Measurements from ENCODE around the gene ZNF121.

ZNF121 gene

GRCh38 chr19:9531933-9532332, 52.4 kb downstream of the ZNF121 start:
- TF ChIP-seq SIN3A (IDR thresholded peaks at IDR 0.05; ENCODE audit: borderline replicate concordance, insufficient read depth, low read length): no peak
- TF ChIP-seq REST (IDR thresholded peaks at IDR 0.05; ENCODE audit: insufficient read depth in 1 of 2, low read depth in 2 of 2, low read length in 2 of 2): no peak
- TF ChIP-seq FOXP2 (optimal IDR thresholded peaks at IDR 0.05; ENCODE audit: borderline replicate concordance, extremely low read depth, extremely low read length, insufficient read depth): no peak
- no peak for TF ChIP-seq TAF1 (IDR thresholded peaks at IDR 0.05; ENCODE audit: borderline replicate concordance, insufficient read depth, low read length)
- no peak for TF ChIP-seq POLR2AphosphoS5 (IDR thresholded peaks at IDR 0.05; ENCODE audit: low read depth, low read length)

GRCh38 chr19:9528757-9529336, 55.5 kb downstream of the ZNF121 start:
- TF ChIP-seq SIN3A (IDR thresholded peaks at IDR 0.05; ENCODE audit: borderline replicate concordance, insufficient read depth, low read length) (no peak), FOXP2 (optimal IDR thresholded peaks at IDR 0.05; ENCODE audit: borderline replicate concordance, extremely low read depth, extremely low read length, insufficient read depth) (no peak), TAF1 (IDR thresholded peaks at IDR 0.05; ENCODE audit: borderline replicate concordance, insufficient read depth, low read length) (no peak), POLR2AphosphoS5 (IDR thresholded peaks at IDR 0.05; ENCODE audit: low read depth, low read length) (no peak), REST (IDR thresholded peaks at IDR 0.05; ENCODE audit: insufficient read depth in 1 of 2, low read depth in 2 of 2, low read length in 2 of 2) (no peak)

- no peak for TF ChIP-seq REST (IDR thresholded peaks at IDR 0.05; ENCODE audit: insufficient read depth in 1 of 2, low read depth in 2 of 2, low read length in 2 of 2)
- TF ChIP-seq POLR2AphosphoS5 (IDR thresholded peaks at IDR 0.05; ENCODE audit: low read depth, low read length): no peak
- no peak for TF ChIP-seq FOXP2 (optimal IDR thresholded peaks at IDR 0.05; ENCODE audit: borderline replicate concordance, extremely low read depth, extremely low read length, insufficient read depth)
- TF ChIP-seq TAF1 (IDR thresholded peaks at IDR 0.05; ENCODE audit: borderline replicate concordance, insufficient read depth, low read length): no peak
- TF ChIP-seq SIN3A (IDR thresholded peaks at IDR 0.05; ENCODE audit: borderline replicate concordance, insufficient read depth, low read length): no peak
Observed at GRCh38 chr19:9523885-9524474, 60.3 kb downstream of the ZNF121 start.

Data from PFSK-1 (cell line).